Brain microvascular endothelial cell (primary cell): ENCODE results near the gene SEMA3A.

Experiments
- DNase-seq: peaks from one replicate; pipeline ENCODE4 v3.0.0-alpha.2; 2020
- H3K27ac ChIP-seq: fragments of 250-450 bp; sonication (Bioruptor Pico); 2 replicates; pipeline ENCODE4 v1.5.1; 2020; ENCODE audit warnings: mild to moderate bottlenecking, moderate library complexity
- H3K27me3 ChIP-seq: fragments of 250-450 bp; sonication (Bioruptor Pico); replicated peaks from 2 replicates; pipeline ENCODE4 v1.5.1; 2020; ENCODE audit warnings: mild to moderate bottlenecking
- H3K36me3 ChIP-seq: fragments of 250-450 bp; sonication (Bioruptor Pico); replicated peaks from 2 replicates; pipeline ENCODE4 v1.5.1; 2020; ENCODE audit warnings: mild to moderate bottlenecking
- H3K4me3 ChIP-seq: 2 replicates; pipeline ENCODE4 v1.5.1; 2011; ENCODE audit warnings: low read depth, mild to moderate bottlenecking, control low read depth, low read length, moderate library complexity
- CTCF ChIP-seq: IDR thresholded peaks from 2 replicates; pipeline ENCODE4 v1.5.1; 2011; ENCODE audit warnings: low read depth, mild to moderate bottlenecking, moderate library complexity, low read length, control low read depth, inconsistent platforms; ENCODE audit errors: missing control alignments
- in situ Hi-C: cut with HindIII; loops from 2 replicates; pipeline ENCODE4 v1.10.0; 2017; ENCODE audit warnings: low sequenced_read_pairs, low pct_ligation_motif_present

The SEMA3A gene

GRCh38 chr7:84042110-84042539 is 152.5 kb downstream of the SEMA3A start:
- peak; percentile 61 for DNase-seq
- Histone ChIP-seq H3K27me3 (no peaks in the 10 kb centered on the region), H3K36me3 (no peaks in the 10 kb centered on the region), H3K4me3 (no peak overlapping the region), H3K27ac (peak overlapping the region; percentile 58)
- TF ChIP-seq CTCF: no peak
- in situ Hi-C loops: no loop called here

- no peak for DNase-seq
- Histone ChIP-seq H3K36me3 (no peaks in the 10 kb centered on the region), H3K4me3 (no peak overlapping the region), H3K27ac (peak overlapping the region; percentile 58), H3K27me3 (no peaks in the 10 kb centered on the region)
- TF ChIP-seq CTCF: no peak
- in situ Hi-C loops: no loop called here
Measured at GRCh38 chr7:84041649-84042048, 152.9 kb downstream of the SEMA3A start.

- in situ Hi-C loops: no loop called here
- no peak for TF ChIP-seq CTCF
- Histone ChIP-seq H3K36me3 (no peaks in the 10 kb centered on the region), H3K27me3 (no peaks in the 10 kb centered on the region), H3K27ac (no peak overlapping the region), H3K4me3 (no peak overlapping the region)
- no peak for DNase-seq
Measured at GRCh38 chr7:84040355-84040754, 154.2 kb downstream of the SEMA3A start.

GRCh38 chr7:84039432-84039831 is 155.2 kb downstream of the SEMA3A start:
- Histone ChIP-seq H3K27me3 (no peaks in the 10 kb centered on the region), H3K4me3 (no peak overlapping the region), H3K27ac (no peak overlapping the region), H3K36me3 (no peaks in the 10 kb centered on the region)
- in situ Hi-C loops: no loop called here
- DNase-seq: no peak
- TF ChIP-seq CTCF: no peak

- H3K27ac ChIP-seq: no peak overlapping the region
- DNase-seq: no peak
- TF ChIP-seq CTCF: no peak
- no peaks in the 10 kb centered on the region for H3K27me3 ChIP-seq
- H3K4me3 ChIP-seq: no peak overlapping the region
- H3K36me3 ChIP-seq: no peaks in the 10 kb centered on the region
- in situ Hi-C loops: no loop called here
Measured at GRCh38 chr7:84027678-84028077, 166.9 kb downstream of the SEMA3A start.

- no peaks in the 10 kb centered on the region for H3K36me3 ChIP-seq
- no peak overlapping the region for H3K4me3 ChIP-seq
- peak; percentile 95 for DNase-seq
- TF ChIP-seq CTCF: no peak
- H3K27me3 ChIP-seq: no peaks in the 10 kb centered on the region
- H3K27ac ChIP-seq: peak overlapping the region; percentile 82
- in situ Hi-C loops: no loop called here
Measured at GRCh38 chr7:84025332-84025927, 169.2 kb downstream of the SEMA3A start.
